DMS114 treated with DMSO at 0.1 percent for 48 hours (cell line): Measurements from ENCODE around the gene KIF1B.
"Not testable (repeated sequence)": the region's sequence is repeated elsewhere in the genome, so short reads cannot be mapped to it uniquely, and the experiment has no call there.

Experiments
- DNase-seq: peaks from one replicate; lab custom pipeline; 2025; ENCODE audit not compliant: unreplicated experiment; lab: John Stamatoyannopoulos, UW

Gene KIF1B

GRCh38 chr1:10384219-10384618 is 173.8 kb downstream of the KIF1B start:
- DNase-seq, result no peak

DNA sequence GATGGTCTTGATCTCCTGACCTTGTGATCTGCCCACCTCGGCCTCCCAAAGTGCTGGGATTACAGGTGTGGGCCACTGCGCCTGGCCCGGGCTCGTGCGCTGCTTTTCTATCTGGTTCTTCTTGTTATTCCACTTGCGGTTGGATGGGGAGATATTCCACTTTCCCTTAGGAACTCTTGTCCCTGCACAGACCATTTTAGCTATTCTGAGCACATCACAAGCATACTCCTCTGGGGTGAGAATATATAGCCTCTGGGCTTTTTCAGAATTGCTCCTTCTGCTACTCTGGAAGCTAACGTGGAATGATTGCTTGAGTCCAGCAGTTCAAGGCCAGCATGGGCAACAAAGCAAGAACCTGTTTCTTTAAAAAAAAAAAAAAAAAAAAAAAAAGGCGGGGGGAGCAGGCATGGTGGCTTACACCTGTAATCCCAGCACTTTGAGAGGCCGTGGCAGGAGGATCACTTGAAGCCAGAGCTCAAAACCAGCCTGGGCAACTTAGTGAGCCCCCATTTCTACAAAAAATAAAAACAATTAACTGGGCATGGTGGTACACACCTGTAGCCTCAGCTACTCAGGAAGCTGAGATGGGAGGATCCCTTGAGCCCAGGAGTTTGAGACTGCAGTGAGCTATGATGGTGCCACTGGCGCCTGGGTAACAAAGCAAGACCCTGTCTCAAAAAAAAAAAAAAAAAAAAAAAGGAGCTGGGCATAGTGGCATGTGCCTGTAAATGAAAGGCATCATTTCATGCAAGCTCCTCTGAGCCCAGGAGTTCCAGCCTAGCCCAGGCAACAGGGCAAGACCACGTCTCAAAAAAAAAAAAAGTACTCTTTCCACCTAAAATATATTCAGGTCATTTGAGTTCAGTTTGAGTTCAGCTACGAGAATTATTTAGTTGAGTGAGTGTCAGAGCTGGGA is 176.6 kb downstream of the KIF1B start:
- no peak for DNase-seq

GRCh38 chr1:10387677-10388386 is 177.5 kb downstream of the KIF1B start:
- no peak for DNase-seq

- no peak for DNase-seq
Measured at GRCh38 chr1:10388387-10388715, 178.0 kb downstream of the KIF1B start.

DNA sequence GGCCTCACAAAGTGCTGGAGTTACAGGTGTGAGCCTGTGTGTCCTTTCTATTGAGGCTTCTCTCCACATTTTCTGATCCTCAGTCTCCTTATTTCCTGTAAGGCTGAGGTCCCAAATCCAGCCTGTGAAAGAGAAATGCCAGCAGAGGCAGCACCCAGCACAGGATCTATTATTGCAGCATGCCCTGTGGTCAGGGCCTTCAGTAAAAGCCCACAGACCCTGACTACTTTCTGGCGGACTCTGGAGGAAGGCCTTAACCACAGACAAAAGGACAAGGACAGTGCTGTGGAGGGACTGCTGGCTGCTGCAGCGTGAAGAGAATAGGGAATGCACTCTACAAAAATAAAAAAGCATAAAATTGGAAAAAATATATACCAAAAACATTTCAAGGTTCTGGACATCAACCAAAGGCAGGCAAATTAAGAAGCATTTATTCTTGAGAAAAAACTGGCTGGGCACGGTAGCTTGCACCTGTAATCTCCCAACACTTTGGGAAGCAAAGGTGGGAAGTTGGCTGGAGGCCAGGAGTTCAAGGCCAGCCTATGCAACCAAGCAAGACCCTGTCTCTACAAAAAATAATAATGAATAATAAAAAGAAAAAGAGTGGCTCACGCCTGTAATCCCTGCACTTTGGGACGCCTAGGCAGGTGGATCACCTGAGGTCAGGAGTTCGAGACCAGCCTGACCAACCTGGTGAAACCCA is 179.1 kb downstream of the KIF1B start:
- DNase-seq, result no peak

DNA sequence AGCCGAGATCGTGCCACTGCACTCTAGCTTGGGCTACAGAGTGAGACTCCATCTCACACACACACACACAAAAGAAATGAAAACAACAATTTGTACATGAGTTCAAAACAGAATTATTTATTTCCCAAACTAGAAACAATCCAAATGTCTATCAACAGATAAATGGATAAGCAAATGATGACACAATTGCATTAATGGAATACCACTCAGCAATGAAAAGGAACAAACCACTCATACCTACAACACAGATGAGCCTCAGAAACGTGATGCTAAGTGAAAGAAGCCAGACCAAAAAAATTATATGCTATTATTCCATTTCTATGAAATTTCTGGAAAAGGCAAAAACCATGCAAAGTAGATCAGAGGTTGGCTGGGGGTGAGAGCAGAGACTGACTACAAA is 186.5 kb downstream of the KIF1B start:
- no peak for DNase-seq

DNA sequence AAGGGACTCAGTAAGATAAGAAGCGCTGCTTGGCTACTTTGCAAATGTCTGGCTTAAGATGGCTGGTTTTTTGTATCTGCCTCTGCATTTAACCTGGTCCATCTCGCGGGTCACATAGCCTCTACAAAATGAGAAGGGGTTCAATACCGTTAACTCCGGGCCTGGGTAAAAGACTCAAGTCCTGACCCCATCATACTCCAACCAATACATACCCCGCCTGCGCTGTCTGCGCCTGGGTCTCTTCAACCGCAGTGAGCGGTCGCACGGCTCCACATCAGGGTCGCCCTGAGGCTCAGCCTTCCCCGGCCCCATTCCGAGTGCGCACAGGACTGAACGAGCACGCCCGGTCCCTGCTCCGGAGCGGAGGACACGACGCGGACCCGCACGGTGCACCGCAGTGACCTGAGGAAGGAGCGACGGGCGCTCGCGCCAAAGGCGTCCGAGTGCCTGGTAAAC is 187.9 kb downstream of the KIF1B start:
- DNase-seq, result no peak

DNA sequence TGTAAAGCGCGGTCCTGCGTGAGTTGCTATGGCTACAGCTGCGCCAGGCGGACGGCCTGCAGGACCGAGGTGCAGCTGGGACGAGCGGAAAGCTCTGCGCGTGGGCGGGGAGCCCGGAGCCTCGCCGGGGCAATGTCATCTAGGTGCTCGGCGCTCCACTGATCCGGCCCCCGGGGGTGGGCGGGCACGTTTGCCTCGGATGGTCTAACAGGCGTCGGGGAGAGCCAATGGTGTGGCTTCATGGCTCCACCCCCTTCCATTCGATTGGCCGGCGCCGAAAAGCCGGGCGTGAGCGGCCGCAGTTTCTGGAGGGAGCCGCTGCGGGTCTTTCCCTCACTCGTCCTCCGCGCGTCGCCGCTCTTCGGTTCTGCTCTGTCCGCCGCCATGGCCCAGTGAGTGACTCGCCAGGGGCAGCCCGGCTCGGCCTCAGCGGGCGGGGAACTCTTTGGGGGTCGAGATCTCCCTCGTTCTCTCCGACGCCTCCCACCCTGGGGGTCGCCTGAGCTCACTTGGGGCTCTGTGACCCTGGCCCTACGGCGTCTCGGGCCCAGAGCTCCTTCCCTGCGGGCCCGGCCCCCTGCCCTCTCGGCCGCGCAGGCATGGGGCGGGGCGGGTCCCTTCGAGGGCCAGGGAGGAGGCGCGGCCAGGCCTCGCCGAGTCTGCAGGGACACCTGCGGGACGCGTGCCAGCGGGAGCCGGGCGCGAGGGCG is 188.5 kb downstream of the KIF1B start, which contains the start of gene PGD:
Gene PGD (plus strand): TSS at position 331 of the 710 bp plus-strand sequence. CDS start 54 bp downstream, at position 385.
- DNase-seq, result peak; percentile 95

DNA sequence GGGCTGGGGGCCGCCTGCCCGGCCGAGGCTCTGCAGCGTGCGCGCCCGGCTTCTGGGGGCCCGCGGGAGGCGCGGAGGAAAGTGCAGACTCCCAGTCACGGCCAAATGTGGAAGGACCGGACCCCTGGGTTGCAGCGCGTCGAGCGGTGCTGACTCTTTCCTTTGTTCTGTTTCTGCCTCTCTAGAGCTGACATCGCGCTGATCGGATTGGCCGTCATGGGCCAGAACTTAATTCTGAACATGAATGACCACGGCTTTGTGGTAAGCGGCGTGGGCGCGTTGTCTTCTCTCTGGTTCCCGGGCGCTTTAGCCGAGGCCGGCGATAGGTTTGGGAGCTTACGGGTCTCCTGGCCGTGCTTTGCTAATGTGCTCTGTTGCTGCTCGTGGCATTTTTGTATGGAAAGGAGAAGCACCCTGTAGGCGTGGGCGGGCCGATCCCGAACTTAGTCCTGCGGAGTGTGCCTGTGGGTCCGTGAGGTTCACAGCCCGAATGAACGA is 189.1 kb downstream of the KIF1B start:
- no peak for DNase-seq

GRCh38 chr1:10400013-10400412 is 189.6 kb downstream of the KIF1B start:
- DNase-seq, result no peak

- no peak for DNase-seq
Measured at GRCh38 chr1:10401281-10401680, 190.9 kb downstream of the KIF1B start.

DNA sequence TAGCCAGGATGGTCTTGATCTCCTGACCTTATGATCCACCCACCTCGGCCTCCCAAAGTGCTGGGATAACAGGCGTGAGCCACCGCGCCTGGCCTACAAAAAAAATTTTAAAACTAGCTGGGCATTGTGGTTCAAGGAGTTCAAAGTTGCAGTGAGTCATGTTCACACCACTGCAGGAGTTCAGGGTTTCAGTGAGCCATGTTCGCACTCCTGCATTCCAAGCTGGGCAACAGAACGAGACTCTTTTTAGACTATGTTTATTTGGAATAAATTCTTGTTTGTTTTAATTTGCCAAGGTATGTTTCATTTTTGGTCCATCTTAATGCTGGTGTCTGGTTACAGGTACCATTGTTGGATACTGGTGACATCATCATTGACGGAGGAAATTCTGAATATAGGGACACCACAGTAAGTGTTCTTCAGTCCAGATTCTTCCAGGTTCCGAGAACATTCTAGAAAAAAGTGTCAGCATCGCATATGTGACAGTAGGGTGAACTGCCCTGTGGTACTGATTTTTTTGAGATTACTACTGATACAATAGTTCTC is 192.4 kb downstream of the KIF1B start:
- DNase-seq, result no peak

DNA sequence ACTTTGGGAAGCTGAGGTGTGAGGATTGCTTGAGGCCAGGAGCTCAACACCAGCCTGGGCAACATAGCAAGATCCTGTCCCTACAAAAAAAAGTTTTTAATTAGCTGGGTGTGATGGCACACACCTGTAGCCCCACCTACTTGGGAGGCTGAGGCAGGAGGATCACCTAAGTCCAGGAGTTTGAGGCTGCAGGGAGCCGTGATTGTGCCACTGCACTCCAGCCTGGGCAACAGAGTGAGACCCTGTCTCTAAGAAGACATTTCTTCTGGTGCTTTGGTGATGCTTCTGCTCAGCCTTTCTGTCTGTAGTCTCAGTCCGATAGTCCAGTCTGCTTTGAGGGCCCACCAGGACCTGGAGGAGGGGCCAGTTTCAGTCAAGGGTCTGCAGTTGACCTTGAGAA is 196.8 kb downstream of the KIF1B start:
- DNase-seq, result no peak

DNA sequence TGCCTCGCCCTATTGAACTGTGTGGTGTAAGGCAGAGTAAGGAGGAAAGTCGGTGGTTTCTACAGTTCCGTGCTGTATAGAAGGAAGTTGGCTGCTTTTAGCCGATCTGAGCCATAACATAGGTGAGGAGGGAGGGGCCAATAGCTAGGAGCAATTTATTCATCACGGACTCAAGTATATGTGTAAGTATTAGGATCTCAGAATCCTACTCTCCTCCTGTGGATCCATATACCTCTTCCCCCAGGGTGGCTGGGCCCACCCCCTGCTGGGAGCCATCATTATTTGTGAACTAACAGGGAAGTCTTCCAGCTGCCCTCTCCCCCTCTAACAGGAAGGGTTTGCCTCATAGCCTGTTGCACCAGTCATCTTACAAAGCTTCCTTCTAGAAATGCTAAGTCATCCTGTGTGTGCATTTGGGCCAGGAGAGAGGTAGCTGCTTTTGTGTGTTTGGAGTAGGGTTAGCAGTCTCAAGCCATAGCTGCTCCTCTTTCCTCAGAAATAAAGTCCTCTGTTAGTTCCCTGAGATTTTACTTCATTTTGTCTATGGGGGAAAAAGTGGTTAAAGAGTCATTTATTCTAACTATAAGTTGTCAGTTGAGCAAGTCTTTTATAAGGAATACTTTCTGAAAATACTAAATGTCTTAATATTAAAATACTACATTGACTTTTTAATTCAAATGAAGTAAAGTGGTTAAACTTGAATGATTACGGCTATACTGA is 205.0 kb downstream of the KIF1B start:
- no peak for DNase-seq

DNA sequence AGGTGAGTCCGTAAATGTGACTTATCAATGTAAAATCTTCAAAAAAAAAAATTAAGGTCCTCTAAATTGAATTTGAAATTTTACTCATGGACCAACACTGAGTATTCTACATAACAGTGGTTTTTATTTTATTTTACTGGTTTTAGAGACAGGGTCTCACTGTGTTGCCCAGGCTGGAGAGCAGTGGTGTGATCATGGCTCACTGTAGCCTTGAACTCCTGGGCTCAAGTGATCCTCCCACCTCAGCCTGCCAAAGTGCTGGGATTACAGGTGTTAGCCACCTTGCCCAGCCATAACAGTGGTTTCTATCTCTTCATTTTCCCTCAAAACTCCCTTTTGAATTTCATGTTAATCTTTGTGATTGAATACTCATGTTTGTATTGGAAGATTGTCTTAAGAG is 205.6 kb downstream of the KIF1B start:
- DNase-seq, result not testable (repeated sequence)

DNA sequence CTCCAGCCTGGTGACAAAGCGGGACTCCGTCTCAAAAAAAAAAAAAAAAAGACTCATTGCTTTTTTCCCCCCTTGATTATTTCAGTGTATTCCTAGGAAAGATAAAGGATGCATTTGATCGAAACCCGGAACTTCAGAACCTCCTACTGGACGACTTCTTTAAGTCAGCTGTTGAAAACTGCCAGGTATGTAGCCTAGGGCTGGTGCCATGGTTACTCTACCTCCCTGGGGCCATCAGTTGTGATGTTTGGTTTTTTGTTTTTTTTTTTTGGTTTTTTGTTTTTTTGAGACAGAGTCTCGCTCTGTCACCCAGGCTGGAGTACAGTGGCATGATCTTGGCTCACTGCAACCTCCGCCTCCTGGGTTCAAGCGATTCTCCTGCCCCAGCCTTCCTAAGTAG is 208.4 kb downstream of the KIF1B start:
- DNase-seq, result not testable (repeated sequence)

- no peak for DNase-seq
Measured at GRCh38 chr1:10419351-10419750, 209.0 kb downstream of the KIF1B start.

- no peak for DNase-seq
Measured at GRCh38 chr1:10421637-10422036, 211.3 kb downstream of the KIF1B start.

DNA sequence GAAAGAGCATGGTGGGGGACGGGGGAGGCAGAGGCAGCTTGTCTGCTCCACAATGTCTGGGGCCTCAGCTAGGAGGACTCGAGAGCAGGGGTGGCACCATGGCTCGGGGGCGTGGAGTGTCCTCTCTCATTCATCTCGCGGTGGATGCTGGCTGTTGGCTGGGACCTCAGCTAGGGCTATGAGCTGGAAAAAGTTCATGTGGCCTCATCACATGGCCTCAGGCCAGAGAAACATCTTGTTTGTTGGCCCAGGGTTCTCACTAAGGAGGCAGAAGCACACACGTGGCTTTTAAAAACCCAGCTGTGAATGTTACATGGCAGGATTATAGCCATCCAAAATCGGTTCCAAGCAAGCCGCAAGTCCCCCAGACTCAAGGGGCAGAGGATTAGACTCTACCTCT is 213.7 kb downstream of the KIF1B start:
- DNase-seq, result no peak

DNA sequence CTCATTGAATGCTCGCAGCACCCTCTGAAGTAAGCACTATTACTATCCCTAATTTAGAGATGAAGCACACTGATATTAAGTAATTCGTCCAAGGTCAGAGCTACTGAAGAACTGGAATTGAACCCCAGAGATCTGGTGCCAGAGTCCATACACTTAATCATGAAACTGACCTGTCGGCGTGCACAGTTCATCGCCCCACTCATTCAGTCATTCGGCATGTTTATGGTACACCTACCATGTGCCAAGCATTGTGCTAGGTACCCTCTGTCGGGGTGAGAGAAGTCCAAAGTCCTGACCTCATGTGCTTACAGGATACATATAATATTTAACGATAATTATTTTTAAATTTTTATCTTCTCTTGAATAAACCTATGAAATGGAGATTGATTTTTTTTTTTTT is 214.3 kb downstream of the KIF1B start:
- no peak for DNase-seq
